Measurements from ENCODE around the gene MRPL14. TPM values are rescaled to one million over a fixed set of nuclear protein-coding genes. Genes with fewer than 3 reads are reported as not detected.

Gene MRPL14
- total and polyA plus RNA-seq, 2 of the 4 experiments (the other 2 are of a cell fraction), result 43.7 to 87.9 TPM

- TF ChIP-seq FOS (IDR thresholded peaks at IDR 0.05; ENCODE audit: low read depth, low read length), result no peak
- no peak for TF ChIP-seq CEBPB (IDR thresholded peaks at IDR 0.05; ENCODE audit: low read depth, low read length)
- TF ChIP-seq BHLHE40 (IDR thresholded peaks at IDR 0.05; ENCODE audit: low read depth, low read length), result no peak
- TF ChIP-seq RAD21 (IDR thresholded peaks at IDR 0.05; ENCODE audit: low read length), result no peak
- no peak for TF ChIP-seq RCOR1 (IDR thresholded peaks at IDR 0.05; ENCODE audit: insufficient replicate concordance, low read length)
Measured at GRCh38 chr6:44129841-44130322, 2.6 kb upstream of the MRPL14 start (continued).

GRCh38 chr6:44128020-44128917 is 1.0 kb upstream of the MRPL14 start:
- Histone ChIP-seq H3K4ac (ENCODE audit: low read depth, low read length) (peak overlapping the region; percentile 67), H2AK5ac (ENCODE audit: low read depth, low read length) (peak overlapping the region; percentile 62), H3K9me1 (ENCODE audit: insufficient read depth, low read length) (no peaks in the 10 kb centered on the region; the same call in 1 of the 2 replicates), H3K36me3 (ENCODE audit: control insufficient read depth, insufficient read depth, low read length) (no peaks in the 10 kb centered on the region), H4K5ac (ENCODE audit: low read depth, low read length) (no peak overlapping the region), H3K9me3 (ENCODE audit: control insufficient read depth, insufficient read depth, low read length) (no peaks in the 10 kb centered on the region), H3K27ac (ENCODE audit: insufficient read depth, low read length) (peak overlapping the region; percentile 84), H4K8ac (ENCODE audit: low read depth in 2 of 2, low read length in 2 of 2) (peak overlapping the region in 1 of 2 experiments; percentile 13; a peak in 1 of 4 replicates), H2AFZ (replicated peaks; ENCODE audit: low read length, poor library complexity) (peak overlapping the region; percentile 93), H2BK15ac (ENCODE audit: low read depth, low read length) (no peak overlapping the region), H2BK120ac (ENCODE audit: low read depth, low read length) (no peak overlapping the region), H2BK20ac (ENCODE audit: low read depth, low read length) (no peak overlapping the region), H3K4me3 (ENCODE audit: insufficient read depth, low read depth, low read length) (peak overlapping the region; percentile 94), H2BK5ac (ENCODE audit: low read depth, low read length, poor library complexity, severe bottlenecking) (peak overlapping the region; percentile 74), H3K27me3 (ENCODE audit: control insufficient read depth, insufficient read depth, low read length) (no peaks in the 10 kb centered on the region), H3K14ac (replicated peaks; ENCODE audit: low read depth, low read length) (peak overlapping the region; percentile 18; the same call in 1 of the 2 replicates), H3K18ac (ENCODE audit: low read depth, low read length) (no peak overlapping the region), H3K79me1 (ENCODE audit: low read depth in 1 of 2, low read length in 2 of 2) (peaks cover 44 to 76% of the 10 kb centered on the region in 2 experiments), H4K20me1 (ENCODE audit: insufficient read depth, low read length) (peaks cover 39% of the 10 kb centered on the region), H3K4me2 (ENCODE audit: low read depth, low read length) (peak overlapping the region; percentile 92), H3K4me1 (ENCODE audit: control insufficient read depth, insufficient read depth, low read length) (peaks cover 19% of the 10 kb centered on the region), H3K56ac (ENCODE audit: extremely low read depth, insufficient read depth, low read length) (no peak overlapping the region), H3K9ac (ENCODE audit: low read depth, low read length) (peak overlapping the region; percentile 94), H3K23ac (ENCODE audit: low read depth, low read length) (peak overlapping the region; percentile 54; the same call in 1 of the 2 replicates), H4K91ac (ENCODE audit: insufficient read depth, low read depth, low read length) (no peak overlapping the region), H2AK9ac (replicated peaks; ENCODE audit: low read depth, low read length, poor library complexity) (peak overlapping the region; percentile 94)
- CTCF ChIA-PET, result no interaction called here
- intact Hi-C loops (cut with micrococcal nuclease), result no loop called here
- in situ Hi-C loops (cut with MboI; ENCODE audit: low sequenced_read_pairs), result no loop called here
- dilution Hi-C loops (cut with HindIII; ENCODE audit: low sequenced_read_pairs, unreplicated experiment), result no loop called here
- POLR2A ChIA-PET (ENCODE audit: unreplicated experiment), result no interaction called here
- no TSS peak for BruUV-seq (replicated peaks)
- 0% methylated on average over 26 of the region's 49 CpGs; no CpG with 5 or more reads in 1 of the 2 experiments for WGBS, 2 experiments (ENCODE audit: extremely low coverage in 2 of 2, insufficient read length in 1 of 2)
- ATAC-seq (ENCODE audit: low read depth) (peak; percentile 50), DNase-seq (no peak)
- TF ChIP-seq SMC3 (IDR thresholded peaks at IDR 0.05; ENCODE audit: low read depth, low read length) (no peak), MXI1 (IDR thresholded peaks at IDR 0.05; ENCODE audit: borderline replicate concordance, low read depth, low read length) (no peak; the same call in 1 of the 2 replicates), USF2 (IDR thresholded peaks at IDR 0.05; ENCODE audit: low read depth, low read length) (no peak), MAZ (IDR thresholded peaks at IDR 0.05; ENCODE audit: borderline replicate concordance, low read depth, low read length) (no peak), RFX5 (IDR thresholded peaks at IDR 0.05; ENCODE audit: low read depth, low read length) (no peak), POLR2A (IDR thresholded peaks at IDR 0.05; ENCODE audit: low read depth, low read length) (no peak), MAFK (IDR thresholded peaks at IDR 0.05; ENCODE audit: low read depth, low read length) (no peak), RAD21 (IDR thresholded peaks at IDR 0.05; ENCODE audit: low read length) (no peak), CTCF (conservative IDR thresholded peaks at IDR 0.05; ENCODE audit: low read depth, low read length) (no peak; the same call in 1 of the 2 replicates)

Measured in IMR-90 (cell line).